Transverse colon (tissue), 4 donors: ENCODE results near the gene STRBP.

ENCODE experiments used
- POLR2A ChIP-seq: fragments of 450-650 bp; IDR thresholded peaks from one replicate; pipeline ENCODE4 v1.6.1; 2016; ENCODE audit warnings: antibody characterized with exemption, mild to moderate bottlenecking, moderate library complexity
- POLR2AphosphoS5 ChIP-seq, 3 donors: sonication (generic); formaldehyde crosslinking; IDR thresholded peaks; one replicate each; pipeline ENCODE4 v1.6.1; 2016; ENCODE audit warnings: antibody characterized with exemption in 3 of 3
- TF ChIP-seq, protein P1 (sequence below), 5 experiments: fragments of 200-600 bp in 3 of 5; fragments of 450-650 bp in 2 of 5; sonication (generic) in 3 of 5; IDR thresholded peaks; 1 replicate in 2 of 5; 2 replicates in 3 of 5; pipeline ENCODE4 v1.5.1; 2016 to 2017; ENCODE audit warnings: antibody characterized with exemption in 5 of 5, inconsistent platforms in 3 of 5, mild to moderate bottlenecking in 2 of 5, moderate library complexity in 1 of 5

DNA sequence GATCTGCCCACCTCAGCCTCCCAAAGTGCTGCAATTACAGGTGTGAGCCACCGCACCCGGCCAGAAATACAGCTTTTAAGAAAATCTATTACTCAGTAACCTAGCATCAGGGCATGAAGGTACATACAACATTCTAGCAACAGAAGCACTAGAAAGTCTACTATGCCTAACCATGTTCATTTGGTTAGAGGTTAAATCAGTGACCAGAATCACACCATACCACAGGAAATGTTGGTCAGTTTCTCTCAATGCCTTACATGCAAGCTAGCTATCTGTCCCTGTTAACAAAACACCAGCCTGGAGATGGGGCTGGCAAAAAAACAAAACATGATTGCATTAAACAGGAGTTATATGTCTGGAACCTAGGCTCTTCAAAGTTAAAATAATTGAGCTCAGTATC, 104.1 kb downstream of the STRBP start:
- no peak for TF ChIP-seq POLR2A
- no peak for TF ChIP-seq POLR2AphosphoS5 (IDR thresholded peaks at IDR 0.05)
- TF ChIP-seq, protein P1, sequence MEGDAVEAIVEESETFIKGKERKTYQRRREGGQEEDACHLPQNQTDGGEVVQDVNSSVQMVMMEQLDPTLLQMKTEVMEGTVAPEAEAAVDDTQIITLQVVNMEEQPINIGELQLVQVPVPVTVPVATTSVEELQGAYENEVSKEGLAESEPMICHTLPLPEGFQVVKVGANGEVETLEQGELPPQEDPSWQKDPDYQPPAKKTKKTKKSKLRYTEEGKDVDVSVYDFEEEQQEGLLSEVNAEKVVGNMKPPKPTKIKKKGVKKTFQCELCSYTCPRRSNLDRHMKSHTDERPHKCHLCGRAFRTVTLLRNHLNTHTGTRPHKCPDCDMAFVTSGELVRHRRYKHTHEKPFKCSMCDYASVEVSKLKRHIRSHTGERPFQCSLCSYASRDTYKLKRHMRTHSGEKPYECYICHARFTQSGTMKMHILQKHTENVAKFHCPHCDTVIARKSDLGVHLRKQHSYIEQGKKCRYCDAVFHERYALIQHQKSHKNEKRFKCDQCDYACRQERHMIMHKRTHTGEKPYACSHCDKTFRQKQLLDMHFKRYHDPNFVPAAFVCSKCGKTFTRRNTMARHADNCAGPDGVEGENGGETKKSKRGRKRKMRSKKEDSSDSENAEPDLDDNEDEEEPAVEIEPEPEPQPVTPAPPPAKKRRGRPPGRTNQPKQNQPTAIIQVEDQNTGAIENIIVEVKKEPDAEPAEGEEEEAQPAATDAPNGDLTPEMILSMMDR (IDR thresholded peaks at IDR 0.05), result no peak
